ACC112 (cell line): ENCODE results near the gene DDO.
"Not testable (repeated sequence)": the region's sequence is repeated elsewhere in the genome, so short reads cannot be mapped to it uniquely, and the experiment has no call there.

Experiments
- H2AFZ ChIP-seq: fragments of 200-600 bp; sonication (generic); one replicate; pipeline ENCODE4 v1.6.0; 2017; ENCODE audit warnings: antibody characterized with exemption, low read length; ENCODE audit not compliant: unreplicated experiment
- H3K27ac ChIP-seq: fragments of 200-600 bp; sonication (generic); 2 replicates; pipeline ENCODE4 v1.5.1; 2014; ENCODE audit warnings: low read depth, mild to moderate bottlenecking, antibody characterized with exemption, low read length, moderate library complexity
- H3K27me3 ChIP-seq: fragments of 200-600 bp; sonication (generic); 2 replicates; pipeline ENCODE4 v1.6.1; 2014; ENCODE audit warnings: mild to moderate bottlenecking, antibody characterized with exemption, low read length, moderate library complexity, mixed read lengths; ENCODE audit not compliant: insufficient read depth
- H3K36me3 ChIP-seq: fragments of 200-600 bp; sonication (generic); 2 replicates; pipeline ENCODE4 v1.6.1; 2016; ENCODE audit warnings: mild to moderate bottlenecking, antibody characterized with exemption, low read length, moderate library complexity, mixed read lengths; ENCODE audit not compliant: insufficient read depth
- H3K4me1 ChIP-seq: fragments of 200-600 bp; sonication (generic); one replicate; pipeline ENCODE4 v1.6.1; 2016; ENCODE audit warnings: low read length, mixed read lengths; ENCODE audit not compliant: insufficient read depth, unreplicated experiment, control insufficient read depth
- H3K4me3 ChIP-seq: fragments of 200-600 bp; sonication (generic); 2 replicates; pipeline ENCODE4 v1.5.1; 2014; ENCODE audit warnings: mild to moderate bottlenecking, low read depth, low read length
- H3K79me2 ChIP-seq: fragments of 200-600 bp; sonication (generic); one replicate; pipeline ENCODE4 v1.6.0; 2016; ENCODE audit warnings: low read length; ENCODE audit not compliant: control insufficient read depth, unreplicated experiment, insufficient read depth

The DDO gene, protein sequence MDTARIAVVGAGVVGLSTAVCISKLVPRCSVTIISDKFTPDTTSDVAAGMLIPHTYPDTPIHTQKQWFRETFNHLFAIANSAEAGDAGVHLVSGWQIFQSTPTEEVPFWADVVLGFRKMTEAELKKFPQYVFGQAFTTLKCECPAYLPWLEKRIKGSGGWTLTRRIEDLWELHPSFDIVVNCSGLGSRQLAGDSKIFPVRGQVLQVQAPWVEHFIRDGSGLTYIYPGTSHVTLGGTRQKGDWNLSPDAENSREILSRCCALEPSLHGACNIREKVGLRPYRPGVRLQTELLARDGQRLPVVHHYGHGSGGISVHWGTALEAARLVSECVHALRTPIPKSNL

DNA sequence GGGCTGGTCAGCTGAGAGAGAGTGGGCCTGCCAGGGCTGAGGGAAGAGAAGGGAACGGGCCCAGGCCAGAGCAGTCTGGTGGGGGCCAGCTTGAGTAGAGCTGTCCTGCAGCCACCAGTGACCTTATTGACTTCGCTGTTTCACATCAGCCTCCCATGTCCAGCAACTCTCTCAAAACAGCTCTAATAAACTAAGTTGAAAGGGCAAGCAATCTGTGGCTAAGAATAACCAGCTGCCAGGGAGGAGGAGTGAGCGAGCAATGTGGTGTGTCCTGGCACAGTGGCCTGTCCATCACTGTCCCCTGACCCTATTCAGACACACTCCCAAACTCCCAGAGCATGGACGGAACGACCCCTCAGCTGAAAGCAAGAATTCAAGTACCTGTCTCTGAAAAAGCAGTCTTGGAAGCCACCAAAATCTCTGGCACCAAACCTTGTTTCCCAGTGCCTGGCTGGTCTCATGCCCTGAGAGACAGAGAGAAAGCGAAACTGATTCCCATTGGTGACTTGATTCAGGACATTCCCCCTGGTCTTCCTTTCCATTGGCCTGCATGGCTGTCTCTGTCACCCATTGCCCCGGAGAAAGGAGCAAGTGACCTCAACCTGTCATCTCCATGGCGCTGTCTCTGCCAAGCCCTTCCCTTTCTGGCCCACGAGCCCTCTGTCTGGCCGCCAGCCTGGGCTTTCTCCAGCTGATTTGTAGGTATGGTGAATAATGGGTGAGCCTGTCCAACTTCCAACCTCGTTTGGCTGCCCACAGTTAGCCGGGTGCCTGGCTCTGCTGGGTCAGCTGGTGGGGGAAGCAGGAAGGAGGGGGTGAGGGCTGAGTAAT lies at the start of gene DDO:
DDO (minus strand) TSS at position 490 of the 831 bp plus-strand sequence. CDS start 2,113 bp downstream, outside the sequence.
- H3K27me3 ChIP-seq = peaks cover 13% of the 10 kb centered on the region
- H2AFZ ChIP-seq = peak within 1 kb of the TSS; percentile 95
- no peaks in the 10 kb centered on the region for H3K79me2 ChIP-seq
- H3K36me3 ChIP-seq = no peaks in the 10 kb centered on the region
- peak within 1 kb of the TSS; percentile 36; the same call in 1 of the 2 replicates for H3K27ac ChIP-seq
- peak within 1 kb of the TSS; percentile 78 for H3K4me3 ChIP-seq
- peaks cover 15% of the 10 kb centered on the region for H3K4me1 ChIP-seq

DNA sequence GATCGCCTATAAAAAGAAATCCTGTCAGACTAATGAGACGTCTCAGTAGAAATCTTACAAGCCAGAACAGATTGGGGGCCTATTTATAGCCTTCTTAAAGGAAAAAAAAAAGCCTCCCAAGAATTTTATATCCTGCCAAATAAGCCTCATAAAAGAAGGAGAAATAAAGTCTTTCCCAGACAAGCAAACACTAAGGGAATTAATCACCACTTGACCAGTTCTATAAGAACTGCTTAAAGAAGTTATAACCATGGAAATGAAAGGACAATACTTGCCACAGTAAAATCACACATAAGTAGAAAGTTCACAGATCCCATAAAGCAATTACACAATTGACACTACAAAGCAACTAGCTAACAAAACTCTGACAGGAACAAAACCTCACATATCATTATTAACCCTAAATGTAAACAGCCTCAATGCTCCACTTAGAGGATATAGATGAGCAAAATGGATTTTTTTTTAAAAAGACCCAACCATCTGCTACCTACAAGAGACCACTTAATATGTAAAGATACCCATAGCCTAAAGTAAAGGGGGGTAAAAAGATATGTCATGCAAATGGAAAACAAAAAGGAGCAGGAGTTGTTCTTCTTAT lies 47.6 kb upstream of the DDO start:
- no peak overlapping the region for H3K4me3 ChIP-seq
- 0 out of 2 replicates have a peak, but pooled peaks cover 3% of the 10 kb centered on the region for H3K36me3 ChIP-seq
- peaks cover 64% of the 10 kb centered on the region for H3K27me3 ChIP-seq
- no peaks in the 10 kb centered on the region for H3K79me2 ChIP-seq
- no peak overlapping the region for H2AFZ ChIP-seq
- no peaks in the 10 kb centered on the region for H3K4me1 ChIP-seq
- H3K27ac ChIP-seq = no peak overlapping the region

DNA sequence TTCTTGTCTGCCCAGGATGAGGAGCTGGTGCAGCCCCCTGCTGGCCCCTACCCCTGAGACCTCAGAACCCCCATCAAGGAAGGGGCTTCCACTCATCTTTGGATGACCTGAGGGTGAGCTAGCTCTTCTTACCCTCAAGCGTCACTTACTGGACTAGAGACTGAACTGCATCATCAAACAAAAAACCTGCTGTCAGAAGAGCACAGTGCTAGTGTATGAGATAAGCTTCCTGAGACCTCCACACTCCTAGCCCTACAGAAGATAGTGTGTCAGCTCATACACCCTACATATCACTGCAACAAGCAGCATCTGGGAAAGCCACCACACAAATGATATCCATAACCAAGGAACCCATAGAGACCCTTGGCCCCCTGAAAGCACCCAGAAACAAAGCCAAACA lies 46.0 kb upstream of the DDO start:
- Histone ChIP-seq H3K27ac (no peak overlapping the region), H3K27me3 (peaks cover 49% of the 10 kb centered on the region), H2AFZ (no peak overlapping the region), H3K4me3 (no peak overlapping the region), H3K79me2 (no peaks in the 10 kb centered on the region), H3K4me1 (no peaks in the 10 kb centered on the region), H3K36me3 (0 out of 2 replicates have a peak, but pooled peaks cover 3% of the 10 kb centered on the region)

DNA sequence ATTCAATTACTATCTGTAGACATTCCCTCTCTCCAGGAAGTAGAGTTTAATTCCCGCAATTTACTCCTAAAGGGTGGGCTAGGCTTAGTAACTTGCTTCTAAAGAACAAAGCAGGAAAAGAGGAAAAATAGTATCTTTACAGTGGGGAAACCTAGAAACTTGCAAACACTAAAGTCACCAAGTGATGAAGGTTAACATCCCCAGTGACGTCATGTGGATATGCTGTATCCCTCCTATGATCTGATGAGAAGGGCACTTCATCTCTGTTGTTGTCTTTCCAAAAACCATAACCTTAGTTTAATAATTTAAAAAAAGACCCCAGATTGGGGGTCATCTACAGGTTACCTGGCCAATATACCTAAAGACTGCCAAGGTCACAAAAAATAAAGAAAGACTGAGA lies 43.8 kb upstream of the DDO start:
- no peak overlapping the region for H3K4me3 ChIP-seq
- H2AFZ ChIP-seq = no peak overlapping the region
- H3K27ac ChIP-seq = no peak overlapping the region
- H3K4me1 ChIP-seq = no peaks in the 10 kb centered on the region
- H3K27me3 ChIP-seq = peaks cover 26% of the 10 kb centered on the region; the same call in 1 of the 2 replicates
- H3K36me3 ChIP-seq = 0 out of 2 replicates have a peak, but pooled peaks cover under 1% of the 10 kb centered on the region
- no peaks in the 10 kb centered on the region for H3K79me2 ChIP-seq

DNA sequence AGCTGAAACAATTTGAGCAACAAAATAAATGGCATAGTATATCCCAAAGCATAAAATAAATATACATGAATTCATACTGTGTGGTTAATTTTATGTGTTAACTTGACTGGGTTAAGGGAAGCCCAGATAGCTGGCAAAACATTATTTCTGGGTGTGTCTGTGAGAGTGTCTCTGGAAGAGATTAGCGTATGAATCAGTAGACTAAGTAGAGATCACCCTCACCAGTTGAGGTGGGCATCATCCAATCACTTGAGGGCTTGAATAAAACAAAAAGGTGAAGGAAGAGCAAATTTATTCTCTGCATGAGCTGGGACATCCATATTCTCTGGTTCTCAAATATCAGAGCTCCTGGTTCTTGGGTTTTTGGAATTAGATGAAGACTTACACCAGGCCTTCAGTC lies 43.1 kb upstream of the DDO start:
- Histone ChIP-seq H3K4me3 (no peak overlapping the region), H3K27me3 (peaks cover 25% of the 10 kb centered on the region; the same call in 1 of the 2 replicates), H3K36me3 (no peaks in the 10 kb centered on the region), H3K4me1 (no peaks in the 10 kb centered on the region), H2AFZ (no peak overlapping the region), H3K79me2 (no peaks in the 10 kb centered on the region), H3K27ac (no peak overlapping the region)

DNA sequence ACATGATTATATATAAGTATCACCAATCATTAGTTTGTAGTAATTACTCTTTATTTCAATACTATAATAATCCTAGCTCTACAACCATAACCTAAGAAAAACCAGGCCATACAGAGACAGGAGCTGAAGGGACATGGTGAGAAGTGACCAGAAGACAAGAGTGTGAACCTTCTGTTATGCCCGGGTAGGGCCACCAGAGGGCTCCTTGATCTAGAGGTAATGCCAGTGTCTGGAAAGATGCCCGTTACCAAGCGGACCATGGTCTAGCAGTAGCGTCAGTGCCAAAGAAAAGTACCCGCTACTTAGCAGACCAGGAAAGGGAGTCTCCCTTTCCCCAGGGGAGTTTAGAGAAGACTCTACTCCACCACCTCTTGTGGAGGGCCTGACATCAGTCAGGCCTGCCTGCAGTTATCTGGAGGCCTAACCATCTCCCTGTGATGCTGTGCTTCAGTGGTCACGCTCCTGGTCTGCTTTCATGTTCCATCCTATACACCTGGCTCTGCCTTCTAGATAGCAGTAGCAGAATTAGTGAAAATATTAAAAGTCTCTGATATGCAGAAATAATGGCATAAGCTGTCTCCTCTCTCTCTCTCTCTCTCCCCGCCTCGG lies 42.3 kb upstream of the DDO start:
- not testable (repeated sequence) for H3K4me3 ChIP-seq, H3K4me1 ChIP-seq, H3K27ac ChIP-seq, H2AFZ ChIP-seq, H3K79me2 ChIP-seq, H3K36me3 ChIP-seq
- peaks cover 26% of the 10 kb centered on the region for H3K27me3 ChIP-seq

DNA sequence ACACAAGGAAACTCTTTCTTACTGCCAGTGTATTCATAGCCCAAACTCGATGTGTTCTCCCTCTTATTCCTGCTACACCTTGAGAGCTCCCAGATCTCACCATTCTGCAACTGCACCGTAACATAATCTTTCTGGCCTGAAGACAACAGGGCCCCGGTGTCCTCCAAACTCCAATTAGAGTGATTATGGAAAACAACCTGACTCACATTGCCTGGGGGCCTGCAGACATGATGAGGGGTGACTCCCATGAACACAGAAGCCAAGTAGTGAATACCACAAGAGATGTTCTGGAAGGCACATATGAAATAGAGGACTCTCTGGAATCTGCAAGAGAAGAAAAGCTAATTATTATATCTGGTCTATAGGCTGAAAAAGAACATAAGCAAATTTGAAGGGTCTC lies 41.3 kb upstream of the DDO start:
- no peak overlapping the region for H3K27ac ChIP-seq
- no peak overlapping the region for H3K4me3 ChIP-seq
- H3K36me3 ChIP-seq = no peaks in the 10 kb centered on the region
- H3K4me1 ChIP-seq = no peaks in the 10 kb centered on the region
- peaks cover 25% of the 10 kb centered on the region for H3K27me3 ChIP-seq
- no peaks in the 10 kb centered on the region for H3K79me2 ChIP-seq
- no peak overlapping the region for H2AFZ ChIP-seq

DNA sequence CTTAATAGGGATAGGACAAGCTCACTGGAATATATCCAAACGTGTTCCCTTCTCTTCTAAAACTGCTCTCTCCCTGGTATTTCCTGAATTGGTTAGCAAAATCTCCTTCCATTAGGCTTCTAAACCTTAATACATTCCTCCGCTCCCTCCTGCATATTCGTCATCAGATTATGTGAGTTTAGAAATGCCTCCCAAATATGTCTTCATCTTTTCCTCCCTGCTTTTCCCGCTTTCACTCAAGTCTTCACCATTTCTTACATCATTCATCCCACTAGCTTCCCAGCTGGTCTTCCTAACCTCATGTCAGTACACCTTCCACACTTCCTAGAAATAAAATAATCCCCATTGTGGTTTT lies 34.1 kb upstream of the DDO start:
- no peaks in the 10 kb centered on the region for H3K36me3 ChIP-seq
- no peak overlapping the region for H2AFZ ChIP-seq
- H3K79me2 ChIP-seq = no peaks in the 10 kb centered on the region
- peaks cover 60% of the 10 kb centered on the region for H3K27me3 ChIP-seq
- H3K4me3 ChIP-seq = no peak overlapping the region
- no peak overlapping the region for H3K27ac ChIP-seq
- no peaks in the 10 kb centered on the region for H3K4me1 ChIP-seq

DNA sequence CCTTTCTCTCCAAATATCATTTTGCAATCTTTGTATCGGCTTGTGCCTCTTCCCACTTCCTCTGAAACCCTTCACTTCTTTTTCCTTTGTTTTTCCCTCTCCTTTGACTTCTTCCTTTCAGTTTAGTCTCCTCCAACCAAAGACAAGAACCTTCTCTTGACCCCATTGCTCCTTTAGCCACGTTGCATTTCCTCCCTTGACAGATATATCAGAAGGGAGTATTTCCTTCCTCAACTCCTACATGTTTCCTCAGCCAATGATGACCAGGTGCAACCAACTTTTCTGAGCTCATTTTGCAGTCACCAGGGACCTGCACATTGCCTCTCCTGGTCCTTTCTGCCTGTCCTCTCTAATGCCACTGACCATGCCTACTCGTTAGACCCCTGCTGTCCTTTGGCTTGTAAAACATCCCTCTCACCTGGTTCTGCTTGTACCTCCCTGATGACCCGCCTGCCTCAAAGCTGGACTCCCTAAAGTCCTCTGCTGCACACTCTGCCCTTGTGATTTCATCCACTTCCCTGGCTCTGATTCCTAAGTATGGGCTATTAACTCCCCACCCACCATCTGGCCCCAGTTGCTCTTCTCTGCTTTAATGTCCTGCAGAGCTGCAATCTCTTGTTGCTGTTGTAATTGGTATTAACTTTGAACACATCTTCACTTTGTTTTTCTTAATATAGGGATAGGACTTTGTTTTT lies 33.6 kb upstream of the DDO start:
- H3K4me3 ChIP-seq = no peak overlapping the region
- H3K36me3 ChIP-seq = no peaks in the 10 kb centered on the region
- H2AFZ ChIP-seq = no peak overlapping the region
- peaks cover 66% of the 10 kb centered on the region for H3K27me3 ChIP-seq
- H3K27ac ChIP-seq = no peak overlapping the region
- H3K79me2 ChIP-seq = no peaks in the 10 kb centered on the region
- H3K4me1 ChIP-seq = no peaks in the 10 kb centered on the region

DNA sequence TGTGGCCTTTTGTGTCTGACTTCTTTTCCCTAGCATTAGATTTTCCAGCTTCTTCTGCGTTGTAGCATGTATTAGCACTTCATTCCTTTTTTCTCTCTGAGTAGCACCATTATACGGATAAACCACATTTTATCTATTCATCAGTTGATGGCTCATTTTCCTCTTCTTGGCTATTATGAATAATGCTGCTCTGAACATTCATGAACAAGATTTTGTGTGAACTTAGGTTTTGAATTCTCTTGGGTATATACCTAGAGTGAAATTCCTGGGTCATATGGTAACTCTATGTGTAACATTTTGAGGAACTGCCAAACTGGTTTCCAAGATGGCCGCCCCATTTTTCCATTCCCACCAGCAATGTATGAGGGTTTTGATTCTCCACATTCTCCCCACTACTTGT lies 32.4 kb upstream of the DDO start:
- Histone ChIP-seq H2AFZ (no peak overlapping the region), H3K4me3 (no peak overlapping the region), H3K36me3 (no peaks in the 10 kb centered on the region), H3K4me1 (no peaks in the 10 kb centered on the region), H3K79me2 (no peaks in the 10 kb centered on the region), H3K27ac (no peak overlapping the region), H3K27me3 (peaks cover 73% of the 10 kb centered on the region)
